H1 (cell line): Measurements from ENCODE around the gene ELL. TPM values are rescaled to one million over a fixed set of nuclear protein-coding genes. Genes with fewer than 3 reads are reported as not detected.

Experiments
- CTCF ChIA-PET: fragments of 300-600 bp; sonication (Branson Sonifier 250); formaldehyde crosslinking; loops from one replicate; lab custom pipeline; 2021; ENCODE audit not compliant: partially characterized antibody; lab: Charles Lee
- POLR2A ChIA-PET: fragments of 300-600 bp; sonication (Branson Sonifier 250); formaldehyde crosslinking; loops from one replicate; lab custom pipeline; 2021; ENCODE audit warnings: inconsistent platforms; ENCODE audit not compliant: partially characterized antibody; lab: Charles Lee
- DNase-seq, 2 experiments: peaks; one replicate each; pipeline versions ENCODE4 v3.0.0 to v3.0.0-alpha.2; 2010 to 2022; ENCODE audit warnings: low spot score in 2 of 2, low read depth in 1 of 2, mixed read lengths in 1 of 2
- FAIRE-seq: peaks from 2 replicates; lab custom pipeline; 2011; peaks lifted over from hg19 to GRCh38; lab: Jason Lieb, UNC
- H2AFZ ChIP-seq: 2 replicates; pipeline ENCODE4 v1.8.1; 2012; ENCODE audit warnings: low read length, inconsistent platforms
- H2AK5ac ChIP-seq: 2 replicates; pipeline ENCODE4 v1.6.1; 2013; ENCODE audit warnings: low read depth, low read length
- H2BK120ac ChIP-seq: replicated peaks from 2 replicates; pipeline ENCODE3; 2013; ENCODE audit warnings: low read depth, low read length, inconsistent platforms
- H2BK12ac ChIP-seq: 2 replicates; pipeline ENCODE4 v1.6.1; 2013; ENCODE audit warnings: low read depth, low read length
- H2BK15ac ChIP-seq: 2 replicates; pipeline ENCODE4 v1.6.1; 2013; ENCODE audit warnings: low read length
- H2BK20ac ChIP-seq: 2 replicates; pipeline ENCODE4 v1.6.1; 2013; ENCODE audit warnings: low read length
- H2BK5ac ChIP-seq: 2 replicates; pipeline ENCODE4 v1.6.1; 2013; ENCODE audit warnings: low read depth, low read length
- H3K14ac ChIP-seq: 2 replicates; pipeline ENCODE4 v1.6.1; 2013; ENCODE audit warnings: inconsistent platforms; ENCODE audit not compliant: insufficient read length
- H3K18ac ChIP-seq: 2 replicates; pipeline ENCODE4 v1.6.1; 2013; ENCODE audit warnings: low read length; ENCODE audit errors: extremely low read depth
- H3K23ac ChIP-seq: 2 replicates; pipeline ENCODE4 v1.6.1; 2013; ENCODE audit warnings: inconsistent platforms; ENCODE audit not compliant: insufficient read length
- H3K23me2 ChIP-seq: 2 replicates; pipeline ENCODE4 v1.6.1; 2013; ENCODE audit warnings: low read depth, low read length
- H3K27ac ChIP-seq: 2 replicates; pipeline ENCODE4 v1.6.1; 2011; ENCODE audit warnings: low read depth, low read length, inconsistent platforms
- H3K27me3 ChIP-seq, 4 experiments: replicated peaks in 1 of 4; 1 replicate in 1 of 4; 2 replicates in 3 of 4; pipeline versions ENCODE4 v1.6.1 to v1.8.1; 2011 to 2013; ENCODE audit warnings: low read length in 3 of 4, mild to moderate bottlenecking in 3 of 4, inconsistent platforms in 2 of 4, mixed read lengths in 2 of 4, moderate library complexity in 1 of 4; ENCODE audit not compliant: control insufficient read depth in 3 of 4, insufficient read depth in 3 of 4; ENCODE audit errors: extremely low read depth in 1 of 4
- H3K36me3 ChIP-seq, 4 experiments: 2 replicates each; pipeline versions ENCODE4 v1.6.1 to v1.8.1; 2011 to 2013; ENCODE audit warnings: mild to moderate bottlenecking in 4 of 4, low read length in 3 of 4, moderate library complexity in 2 of 4, control low read depth in 1 of 4, inconsistent platforms in 1 of 4; ENCODE audit not compliant: insufficient read depth in 4 of 4, control insufficient read depth in 2 of 4
- H3K4ac ChIP-seq: replicated peaks from 2 replicates; pipeline ENCODE3; 2013; ENCODE audit warnings: low read length, low read depth, mixed read lengths, inconsistent platforms; ENCODE audit not compliant: insufficient read length
- H3K4me1 ChIP-seq, 4 experiments: replicated peaks in 1 of 4; 1 replicate in 1 of 4; 2 replicates in 3 of 4; pipeline versions ENCODE4 v1.6.1 to v1.8.1; 2011 to 2013; ENCODE audit warnings: low read length in 3 of 4, inconsistent platforms in 2 of 4, mixed read lengths in 1 of 4; ENCODE audit not compliant: insufficient read depth in 4 of 4, control insufficient read depth in 3 of 4
- H3K4me2 ChIP-seq, 2 experiments: 2 replicates each; pipeline versions ENCODE4 v1.6.1 to v1.8.1; 2011 to 2013; ENCODE audit warnings: low read depth in 2 of 2, low read length in 2 of 2, control low read depth in 1 of 2, inconsistent platforms in 1 of 2, mild to moderate bottlenecking in 1 of 2; ENCODE audit not compliant: insufficient read depth in 1 of 2
- H3K4me3 ChIP-seq, 4 experiments: fragments of 200-600, 300-600 bp in 1 of 4; sonication (generic), shearing (Covaris generic), sonication (Bioruptor Twin) in 1 of 4; 2 replicates each; pipeline versions ENCODE4 v1.5.1 to v1.8.1; 2011 to 2016; ENCODE audit warnings: low read length in 4 of 4, low read depth in 3 of 4, control low read depth in 2 of 4, inconsistent platforms in 2 of 4, mild to moderate bottlenecking in 2 of 4, mixed read lengths in 1 of 4, moderate library complexity in 1 of 4; ENCODE audit not compliant: insufficient read depth in 2 of 4; ENCODE audit errors: extremely low read depth in 1 of 4
- H3K56ac ChIP-seq: replicated peaks from 2 replicates; pipeline ENCODE3; 2013; ENCODE audit warnings: low read depth, mild to moderate bottlenecking, mixed read lengths, low read length, inconsistent platforms; ENCODE audit not compliant: insufficient read length
- H3K79me1 ChIP-seq: 2 replicates; pipeline ENCODE4 v1.6.1; 2013; ENCODE audit warnings: low read depth, low read length, control low read depth
- H3K79me2 ChIP-seq, 2 experiments: 2 replicates each; pipeline versions ENCODE4 v1.6.1 to v1.8.1; 2012 to 2013; ENCODE audit warnings: low read length in 2 of 2, mild to moderate bottlenecking in 2 of 2, inconsistent platforms in 1 of 2; ENCODE audit not compliant: insufficient read depth in 2 of 2, control insufficient read depth in 1 of 2
- H3K9ac ChIP-seq, 4 experiments: replicated peaks in 1 of 4; 1 replicate in 1 of 4; 2 replicates in 3 of 4; pipeline versions ENCODE4 v1.6.1 to v1.8.1; 2011 to 2013; ENCODE audit warnings: low read depth in 3 of 4, low read length in 3 of 4, control low read depth in 2 of 4, mild to moderate bottlenecking in 2 of 4, moderate library complexity in 2 of 4, inconsistent platforms in 1 of 4; ENCODE audit errors: extremely low read depth in 1 of 4
- H3K9me3 ChIP-seq, 2 experiments: 2 replicates each; pipeline versions ENCODE4 v1.6.1 to v1.8.1; 2012 to 2013; ENCODE audit warnings: mild to moderate bottlenecking in 2 of 2, moderate library complexity in 2 of 2, control low read depth in 1 of 2, inconsistent platforms in 1 of 2, low read depth in 1 of 2, low read length in 1 of 2, mixed read lengths in 1 of 2; ENCODE audit not compliant: insufficient read depth in 2 of 2
- H4K20me1 ChIP-seq, 2 experiments: replicated peaks in 1 of 2; 2 replicates each; pipeline versions ENCODE3 to v1.8.1; 2011 to 2013; ENCODE audit warnings: inconsistent platforms in 2 of 2, low read length in 2 of 2, mild to moderate bottlenecking in 1 of 2; ENCODE audit not compliant: insufficient read depth in 2 of 2, control insufficient read depth in 1 of 2
- H4K5ac ChIP-seq: 2 replicates; pipeline ENCODE4 v1.6.1; 2013; ENCODE audit warnings: low read length, low read depth, mixed read lengths, inconsistent platforms; ENCODE audit not compliant: insufficient read length
- H4K8ac ChIP-seq: 2 replicates; pipeline ENCODE4 v1.8.0; 2013; ENCODE audit warnings: mild to moderate bottlenecking, moderate library complexity, low read length, inconsistent platforms; ENCODE audit not compliant: insufficient read depth; ENCODE audit errors: extremely low read depth
- H4K91ac ChIP-seq: replicated peaks from 2 replicates; pipeline ENCODE3; 2013; ENCODE audit warnings: low read length, mixed read lengths, inconsistent platforms; ENCODE audit not compliant: insufficient read length
- CBX5 ChIP-seq: fragments of 300-800, 300-1000 bp; sonication (generic); IDR thresholded peaks from 2 replicates; pipeline ENCODE4 v1.7.1; 2016; ENCODE audit warnings: antibody characterized with exemption, low read length, low read depth
- E2F6 ChIP-seq: IDR thresholded peaks from 2 replicates; pipeline ENCODE4 v1.6.1; 2012; ENCODE audit warnings: inconsistent platforms
- EP300 ChIP-seq, 2 experiments: IDR thresholded peaks; 1 replicate in 1 of 2; 2 replicates in 1 of 2; pipeline ENCODE4 v1.6.1; 2011 to 2012; ENCODE audit warnings: low read depth in 2 of 2, low read length in 2 of 2, mild to moderate bottlenecking in 2 of 2, borderline replicate concordance in 1 of 2, inconsistent platforms in 1 of 2, moderate library complexity in 1 of 2
- FOSL1 ChIP-seq: IDR thresholded peaks from 2 replicates; pipeline ENCODE4 v1.6.1; 2011; ENCODE audit warnings: mild to moderate bottlenecking, low read depth, low read length, moderate library complexity; ENCODE audit not compliant: insufficient read depth
- HDAC6 ChIP-seq: IDR thresholded peaks from one replicate; pipeline ENCODE4 v1.7.1; 2012; ENCODE audit warnings: low read depth, mild to moderate bottlenecking, inconsistent platforms, low read length, moderate library complexity
- RFX5 ChIP-seq: IDR thresholded peaks from 2 replicates; pipeline ENCODE4 v1.6.1; 2011; ENCODE audit warnings: low read depth, low read length, improper control_type of control experiment, borderline replicate concordance
- SAP30 ChIP-seq: fragments of 300-600 bp; sonication (generic); IDR thresholded peaks from 2 replicates; pipeline ENCODE4 v1.7.1; 2012; ENCODE audit warnings: low read length, moderate library complexity, mild to moderate bottlenecking, inconsistent platforms; ENCODE audit not compliant: insufficient read depth, insufficient replicate concordance
- ZNF274 ChIP-seq: IDR thresholded peaks from 2 replicates; pipeline ENCODE4 v1.7.0; 2012; ENCODE audit warnings: low read length, borderline replicate concordance; ENCODE audit errors: extremely low read depth
- WGBS, 2 experiments: shearing (Covaris generic) in 1 of 2; methylation state at CpG; one replicate each; pipeline versions ENCODE4 v1.1.6 to v1.1.7; 2013 to 2015; ENCODE audit warnings: low lambda C conversion rate in 2 of 2, mixed read lengths in 2 of 2, inconsistent platforms in 1 of 2, low coverage in 1 of 2, missing lambda C conversion rate in 1 of 2; ENCODE audit not compliant: insufficient replicate concordance in 2 of 2, insufficient coverage in 1 of 2, insufficient read length in 1 of 2; ENCODE audit errors: extremely low coverage in 1 of 2, missing lambda C conversion rate in 1 of 2; 5-methylcytosine and 5-hydroxymethylcytosine counted together
- polyA plus RNA-seq, 7 experiments: library from polyadenylated mRNA; depleted of rRNA in 3 of 7; stranded (reverse) in 5 of 7; unstranded in 2 of 7; fragments of >200 nt in 5 of 7; fragments of 200-250 nt in 2 of 7; gene quantifications; 1 replicate in 5 of 7; 2 replicates in 1 of 7; 4 replicates in 1 of 7; pipeline versions ENCODE4 v1.2.1 to v1.2.3, GENCODE V29; 2011 to 2013; ENCODE audit warnings: missing spikeins in 2 of 7, mixed read lengths in 2 of 7
- total RNA-seq: library from RNA; stranded (reverse); fragmentation: NEBNext Ultra II Directional; extraction: Animal tissue kit (Norgen Biotek cat#: 25700); gene quantifications from 2 replicates; pipeline ENCODE4 v1.2.1, GENCODE V29; 2021
- TF ChIP-seq, protein P1 (sequence below), 3 experiments: IDR thresholded peaks; 1 replicate in 2 of 3; 2 replicates in 1 of 3; pipeline versions ENCODE4 v1.5.1 to v1.6.1; 2011; ENCODE audit warnings: low read length in 3 of 3, mild to moderate bottlenecking in 3 of 3, inconsistent platforms in 2 of 3, low read depth in 1 of 3, moderate library complexity in 1 of 3; ENCODE audit not compliant: insufficient read depth in 1 of 3; ENCODE audit errors: control extremely low read depth in 1 of 3

ELL gene
- total and polyA plus RNA-seq, 2 of the 8 experiments (the other 6 are each of a cell fraction or from before 2014, with no cell fraction given): 5.2 to 10.5 TPM

GRCh38 chr19:18473706-18474087 is 48.2 kb downstream of the ELL start:
- Histone ChIP-seq H4K91ac (no peak overlapping the region), H3K14ac (no peak overlapping the region), H2BK5ac (no peak overlapping the region), H3K36me3 (no peaks in the 10 kb centered on the region), H2AFZ (no peak overlapping the region), H2BK20ac (no peak overlapping the region), H3K23ac (no peak overlapping the region), H4K5ac (no peak overlapping the region), H4K8ac (no peak overlapping the region), H2BK15ac (no peak overlapping the region), H3K4ac (no peak overlapping the region), H3K4me1 (peaks cover 0 to 1% (median 0%) of the 10 kb centered on the region in 4 experiments; a peak in 2 of 7 replicates), H3K9ac (no peak overlapping the region), H3K79me1 (peaks cover 10% of the 10 kb centered on the region), H2BK120ac (no peak overlapping the region), H3K56ac (no peak overlapping the region), H2AK5ac (no peak overlapping the region), H3K27ac (no peak overlapping the region), H3K9me3 (no peaks in the 10 kb centered on the region), H3K4me3 (no peak overlapping the region), H3K79me2 (peaks cover 0 to 8% of the 10 kb centered on the region in 2 experiments; a peak in 1 of 4 replicates), H3K4me2 (no peak overlapping the region), H3K23me2 (no peaks in the 10 kb centered on the region), H3K27me3 (no peaks in the 10 kb centered on the region), H4K20me1 (peaks cover 5 to 20% of the 10 kb centered on the region in 2 experiments), H2BK12ac (no peak overlapping the region), H3K18ac (no peak overlapping the region)
- DNase-seq (no peak), FAIRE-seq (no peak)
- ChIA-PET CTCF (interaction anchor here (0.6 to 11.1 kb wide), 15 partner anchors 9 to 374 kb away, joined by 3 to 213 read pairs (median 5); partner anchors contain the start of gene REX1BD), POLR2A (interaction anchor here (0.6 to 1.6 kb wide), 6 partner anchors 9 to 279 kb away, joined by 3 to 4 read pairs (median 3); partner anchors contain the start of gene UBA52)
- TF ChIP-seq E2F6 (no peak), FOSL1 (no peak), SAP30 (no peak), CBX5 (no peak), EP300 (IDR thresholded peaks at IDR 0.05; ENCODE audit: borderline replicate concordance in 1 of 2, low read depth in 2 of 2, low read length in 2 of 2) (no peak), HDAC6 (no peak), RFX5 (no peak), ZNF274 (no peak)
- TF ChIP-seq, protein P1, sequence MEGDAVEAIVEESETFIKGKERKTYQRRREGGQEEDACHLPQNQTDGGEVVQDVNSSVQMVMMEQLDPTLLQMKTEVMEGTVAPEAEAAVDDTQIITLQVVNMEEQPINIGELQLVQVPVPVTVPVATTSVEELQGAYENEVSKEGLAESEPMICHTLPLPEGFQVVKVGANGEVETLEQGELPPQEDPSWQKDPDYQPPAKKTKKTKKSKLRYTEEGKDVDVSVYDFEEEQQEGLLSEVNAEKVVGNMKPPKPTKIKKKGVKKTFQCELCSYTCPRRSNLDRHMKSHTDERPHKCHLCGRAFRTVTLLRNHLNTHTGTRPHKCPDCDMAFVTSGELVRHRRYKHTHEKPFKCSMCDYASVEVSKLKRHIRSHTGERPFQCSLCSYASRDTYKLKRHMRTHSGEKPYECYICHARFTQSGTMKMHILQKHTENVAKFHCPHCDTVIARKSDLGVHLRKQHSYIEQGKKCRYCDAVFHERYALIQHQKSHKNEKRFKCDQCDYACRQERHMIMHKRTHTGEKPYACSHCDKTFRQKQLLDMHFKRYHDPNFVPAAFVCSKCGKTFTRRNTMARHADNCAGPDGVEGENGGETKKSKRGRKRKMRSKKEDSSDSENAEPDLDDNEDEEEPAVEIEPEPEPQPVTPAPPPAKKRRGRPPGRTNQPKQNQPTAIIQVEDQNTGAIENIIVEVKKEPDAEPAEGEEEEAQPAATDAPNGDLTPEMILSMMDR (IDR thresholded peaks at IDR 0.05; ENCODE audit: control extremely low read depth in 1 of 3, insufficient read depth in 1 of 3, low read depth in 1 of 3, low read length in 3 of 3): no peak
- WGBS, 2 experiments: 92% methylated on average over 7 of the region's 8 CpGs; no CpG with 5 or more reads in 1 of the 2 experiments
